Neural cell (in vitro differentiated cells): ENCODE measurements around the gene NPC1. TPM values are rescaled to one million over a fixed set of nuclear protein-coding genes. Genes with fewer than 3 reads are reported as not detected.
A peak's percentile ranks its signal among the peaks of the same experiment; 100 is the strongest.

Experiments used
- H2AFZ ChIP-seq: fragments of 200-600, 300-800 bp; sonication (generic), shearing (Covaris generic); 2 replicates; pipeline ENCODE4 v1.6.0; 2014; ENCODE audit warnings: low read depth, mild to moderate bottlenecking, antibody characterized with exemption, low read length, moderate library complexity
- H3F3A ChIP-seq: fragments of 200-600 bp; shearing (Covaris generic); 2 replicates; pipeline ENCODE4 v1.6.1; 2016; ENCODE audit warnings: mild to moderate bottlenecking, moderate library complexity, mixed read lengths, antibody characterized with exemption, low read length; ENCODE audit not compliant: insufficient read depth, poor library complexity, severe bottlenecking
- H3K27ac ChIP-seq: fragments of 200-600, 300-800 bp; sonication (generic), shearing (Covaris generic); 2 replicates; pipeline ENCODE4 v1.5.1; 2014; ENCODE audit warnings: mild to moderate bottlenecking, low read length, moderate library complexity
- H3K27me3 ChIP-seq: fragments of 300-800, 200-600 bp; sonication (generic), shearing (Covaris generic); 2 replicates; pipeline ENCODE4 v1.6.0; 2014; ENCODE audit warnings: mild to moderate bottlenecking, low read depth, low read length, moderate library complexity; ENCODE audit not compliant: insufficient read depth
- H3K36me3 ChIP-seq: fragments of 300-800, 200-600 bp; sonication (generic), shearing (Covaris generic); 2 replicates; pipeline ENCODE4 v1.5.1; 2014; ENCODE audit warnings: mild to moderate bottlenecking, antibody characterized with exemption, low read length, moderate library complexity; ENCODE audit not compliant: insufficient read depth
- H3K4me2 ChIP-seq: fragments of 300-800, 200-600 bp; sonication (generic), shearing (Covaris generic); 2 replicates; pipeline ENCODE4 v1.6.0; 2014; ENCODE audit warnings: mild to moderate bottlenecking, low read length
- H3K4me3 ChIP-seq: fragments of 300-800, 200-600 bp; sonication (generic), shearing (Covaris generic); 2 replicates; pipeline ENCODE4 v1.5.1; 2014; ENCODE audit warnings: mild to moderate bottlenecking, low read length, moderate library complexity
- H3K79me2 ChIP-seq: fragments of 200-600 bp; shearing (Covaris generic); replicated peaks from 2 replicates; pipeline ENCODE4 v1.6.0; 2014; ENCODE audit warnings: mild to moderate bottlenecking, low read length, moderate library complexity; ENCODE audit not compliant: insufficient read depth
- H3K9ac ChIP-seq: fragments of 300-800, 200-600 bp; sonication (generic), shearing (Covaris generic); 2 replicates; pipeline ENCODE4 v1.6.1; 2016; ENCODE audit warnings: mild to moderate bottlenecking, low read length, mixed read lengths
- H3K9me2 ChIP-seq: fragments of 200-600 bp; shearing (Covaris generic); 2 replicates; pipeline ENCODE4 v1.6.1; 2016; ENCODE audit warnings: mild to moderate bottlenecking, low read length, mixed read lengths; ENCODE audit not compliant: insufficient read depth
- H3K9me3 ChIP-seq: fragments of 200-600, 300-800 bp; sonication (generic), shearing (Covaris generic); 2 replicates; pipeline ENCODE4 v1.6.1; 2016; ENCODE audit warnings: mild to moderate bottlenecking, mixed run types, low read length, moderate library complexity, mixed read lengths
- H4K20me1 ChIP-seq: fragments of 200-600 bp; shearing (Covaris generic); 2 replicates; pipeline ENCODE4 v1.6.1; 2016; ENCODE audit warnings: mild to moderate bottlenecking, mixed run types; ENCODE audit not compliant: insufficient read depth
- CTCF ChIP-seq: fragments of 450-650 bp; IDR thresholded peaks from 2 replicates; pipeline ENCODE4 v1.5.1; 2014; ENCODE audit warnings: antibody characterized with exemption, mild to moderate bottlenecking, moderate library complexity; ENCODE audit not compliant: poor library complexity, severe bottlenecking
- EP300 ChIP-seq: fragments of 450-650 bp; conservative IDR thresholded peaks from 2 replicates; pipeline ENCODE4 v1.6.1; 2014; ENCODE audit warnings: antibody characterized with exemption, mild to moderate bottlenecking, moderate library complexity; ENCODE audit not compliant: poor library complexity, severe bottlenecking
- EZH2 ChIP-seq: fragments of 200-600, 300-800 bp; shearing (Covaris generic), sonication (generic); IDR thresholded peaks from 2 replicates; pipeline ENCODE4 v1.6.1; 2014; ENCODE audit warnings: antibody characterized with exemption, low read length, borderline replicate concordance, mild to moderate bottlenecking; ENCODE audit not compliant: insufficient read depth, poor library complexity, severe bottlenecking
- MXI1 ChIP-seq: fragments of 450-650 bp; conservative IDR thresholded peaks from 2 replicates; pipeline ENCODE4 v1.6.1; 2014; ENCODE audit warnings: antibody characterized with exemption, mild to moderate bottlenecking; ENCODE audit not compliant: poor library complexity, severe bottlenecking
- POLR2AphosphoS5 ChIP-seq: IDR thresholded peaks from 2 replicates; pipeline ENCODE4 v1.6.1; 2012
- RAD21 ChIP-seq: fragments of 450-650 bp; conservative IDR thresholded peaks from 2 replicates; pipeline ENCODE4 v1.6.1; 2014; ENCODE audit warnings: antibody characterized with exemption, mild to moderate bottlenecking, moderate library complexity
- REST ChIP-seq: IDR thresholded peaks from 2 replicates; pipeline ENCODE4 v1.6.1; 2012; ENCODE audit warnings: borderline replicate concordance
- SMC3 ChIP-seq: fragments of 450-650 bp; conservative IDR thresholded peaks from 2 replicates; pipeline ENCODE4 v1.6.1; 2014; ENCODE audit warnings: antibody characterized with exemption, mild to moderate bottlenecking, moderate library complexity; ENCODE audit not compliant: poor library complexity
- TAF1 ChIP-seq: IDR thresholded peaks from 2 replicates; pipeline ENCODE4 v1.6.1; 2012; ENCODE audit warnings: low read depth
- polyA plus RNA-seq: library from polyadenylated mRNA; depleted of rRNA; stranded (reverse); fragments of >200 nt; gene quantifications from 2 replicates; pipeline ENCODE4 v1.2.3, GENCODE V29; 2014

The NPC1 gene
- polyA plus RNA-seq, 1 donor from 2014 or later: 20.9 TPM

- H3K79me2 ChIP-seq: peaks cover 24% of the 10 kb centered on the region
- peak overlapping the region; percentile 85 for H3K4me3 ChIP-seq
- no peaks in the 10 kb centered on the region for H3K9me2 ChIP-seq
- peak overlapping the region; percentile 63 for H3K4me2 ChIP-seq
- no peaks in the 10 kb centered on the region for H3K36me3 ChIP-seq
- no peak for TF ChIP-seq EZH2
- TF ChIP-seq TAF1: no peak
- TF ChIP-seq SMC3: no peak
- no peaks in the 10 kb centered on the region for H3F3A ChIP-seq
- no peaks in the 10 kb centered on the region for H3K27me3 ChIP-seq
- H2AFZ ChIP-seq: peak overlapping the region; percentile 91
- no peaks in the 10 kb centered on the region for H3K9me3 ChIP-seq
- peak overlapping the region; percentile 91 for H3K9ac ChIP-seq
- no peaks in the 10 kb centered on the region for H4K20me1 ChIP-seq
- peak overlapping the region; percentile 85 for H3K27ac ChIP-seq
Observed at GRCh38 chr18:23585897-23586248, 433 bp downstream of the NPC1 start.

DNA sequence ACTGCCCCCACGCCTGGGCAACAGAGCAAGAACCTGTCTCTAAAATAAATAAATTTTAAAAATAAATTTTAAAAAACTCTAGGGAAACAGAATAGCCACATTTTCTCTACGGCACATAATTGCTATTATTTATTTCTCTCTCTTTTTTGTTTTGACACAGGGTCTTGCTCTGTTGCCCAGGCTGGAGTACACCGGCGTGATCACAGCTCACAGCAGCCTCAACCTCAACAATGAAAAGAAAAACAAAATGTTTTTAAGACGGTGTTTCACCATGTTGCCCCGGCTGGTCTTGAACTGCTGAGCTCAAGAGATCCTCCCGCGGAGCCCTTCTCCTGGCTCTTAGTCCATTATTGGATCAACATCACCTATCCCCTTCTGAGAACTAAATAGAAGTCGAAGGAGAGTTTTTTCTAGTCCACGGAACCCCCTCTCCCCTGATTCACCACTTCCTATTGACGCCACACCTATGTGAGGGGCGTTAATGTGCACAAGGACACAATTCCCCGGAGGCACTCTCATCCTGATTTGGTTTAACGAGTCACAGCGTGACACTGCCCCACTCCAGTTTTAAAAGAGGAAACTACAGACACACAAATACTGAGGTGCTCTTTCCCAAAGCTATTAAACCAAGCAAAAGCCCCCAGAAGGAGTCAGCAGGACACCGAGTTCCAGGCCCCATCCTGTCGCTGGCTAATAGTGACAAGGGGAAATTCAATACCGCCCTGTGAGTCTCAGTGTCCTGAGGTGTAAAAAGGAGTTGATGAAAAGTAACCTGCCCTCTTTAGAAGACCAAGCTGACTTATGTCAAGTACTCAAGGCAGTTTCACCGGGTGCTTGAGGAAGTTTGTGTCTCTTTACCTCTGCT is 1.1 kb downstream of the NPC1 start:
- TF ChIP-seq REST (no peak), TAF1 (no peak), EZH2 (no peak), MXI1 (no peak), RAD21 (no peak), POLR2AphosphoS5 (no peak), SMC3 (no peak), EP300 (no peak), CTCF (no peak)
- H3K4me3 ChIP-seq: peak overlapping the region; percentile 85
- H3K79me2 ChIP-seq: peaks cover 24% of the 10 kb centered on the region
- no peaks in the 10 kb centered on the region for H3K9me2 ChIP-seq
- peak overlapping the region; percentile 91 for H3K9ac ChIP-seq
- H4K20me1 ChIP-seq: no peaks in the 10 kb centered on the region
- H3K4me2 ChIP-seq: peak overlapping the region; percentile 63
- H3F3A ChIP-seq: no peaks in the 10 kb centered on the region
- no peaks in the 10 kb centered on the region for H3K9me3 ChIP-seq
- H3K27ac ChIP-seq: peak overlapping the region; percentile 85
- H2AFZ ChIP-seq: peak overlapping the region; percentile 91
- H3K36me3 ChIP-seq: no peaks in the 10 kb centered on the region
- H3K27me3 ChIP-seq: no peaks in the 10 kb centered on the region
